K562 (cell line): Measurements from ENCODE around the gene LTK. TPM values are rescaled to one million over a fixed set of nuclear protein-coding genes. Genes with fewer than 3 reads are reported as not detected.
A peak's percentile ranks its signal among the peaks of the same experiment; 100 is the strongest.

Source experiments
- ATAC-seq: fragments of 200-7000 bp; cut with Tn5 transposase; 3 replicates; pipeline ENCODE4 v1.9.1; 2020; ENCODE audit warnings: moderate library complexity
- BruUV-seq: library from RNA; stranded (reverse); fragments of 400-500 nt; replicated peaks from 2 replicates; lab custom pipeline; 2021; lab: Mats Ljungman, UMichigan
- CTCF ChIA-PET: fragments of 300-600 bp; formaldehyde crosslinking; extraction: SDS; loops from one replicate; lab custom pipeline; 2021; ENCODE audit warnings: low intra/inter-chr PET ratio; lab: Yijun Ruan, JAX
- POLR2A ChIA-PET: fragments of 300-600, 350-650 bp; sonication (Branson Sonifier 250); formaldehyde crosslinking; extraction: SDS; loops from one replicate; lab custom pipeline; 2021; ENCODE audit warnings: antibody characterized with exemption, inconsistent platforms; lab: Yijun Ruan, JAX
- DNase-seq, 4 experiments: peaks; one replicate each; pipeline versions ENCODE4 v3.0.0 to v3.0.0-alpha.2; 2011 to 2018; ENCODE audit warnings: low spot score in 3 of 4, mixed read lengths in 3 of 4; ENCODE audit errors: extremely low read depth in 1 of 4
- FAIRE-seq: peaks from 2 replicates; lab custom pipeline; 2011; peaks lifted over from hg19 to GRCh38; lab: Jason Lieb, UNC
- H2AFZ ChIP-seq: 2 replicates; pipeline ENCODE4 v1.6.0; 2011; ENCODE audit warnings: low read depth, low read length, control low read depth, inconsistent platforms
- H3K27ac ChIP-seq: fragments of 200-600 bp; 3 replicates; pipeline ENCODE4 v1.8.0; 2011; ENCODE audit warnings: low read depth, mild to moderate bottlenecking, control low read depth, inconsistent platforms, low read length, moderate library complexity, mixed read lengths; ENCODE audit errors: extremely low read depth
- H3K27me3 ChIP-seq, 2 experiments: fragments of 300-600 bp in 1 of 2; 2 replicates in 1 of 2; 3 replicates in 1 of 2; pipeline versions ENCODE4 v1.6.0 to v1.8.0; 2011; ENCODE audit warnings: inconsistent platforms in 2 of 2, low read length in 2 of 2, mild to moderate bottlenecking in 1 of 2, mixed read lengths in 1 of 2, moderate library complexity in 1 of 2; ENCODE audit not compliant: control insufficient read depth in 2 of 2, insufficient read depth in 2 of 2
- H3K36me3 ChIP-seq: fragments of 300-600 bp; 3 replicates; pipeline ENCODE4 v1.8.0; 2011; ENCODE audit warnings: mild to moderate bottlenecking, low read length, inconsistent platforms; ENCODE audit not compliant: control insufficient read depth, insufficient read depth
- H3K4me1 ChIP-seq, 2 experiments: fragments of 200-600 bp in 1 of 2; replicated peaks in 1 of 2; 2 replicates in 1 of 2; 3 replicates in 1 of 2; pipeline versions ENCODE4 v1.5.1 to v1.8.0; 2011; ENCODE audit warnings: inconsistent platforms in 2 of 2, low read length in 2 of 2, mild to moderate bottlenecking in 1 of 2, mixed read lengths in 1 of 2, moderate library complexity in 1 of 2; ENCODE audit not compliant: control insufficient read depth in 2 of 2, insufficient read depth in 2 of 2
- H3K4me2 ChIP-seq: 2 replicates; pipeline ENCODE4 v1.6.1; 2011; ENCODE audit warnings: low read length, control low read depth, inconsistent platforms, mixed read lengths; ENCODE audit not compliant: insufficient read depth
- H3K4me3 ChIP-seq: fragments of 200-600 bp; sonication (generic), shearing (Covaris generic); 2 replicates; pipeline ENCODE4 v1.5.1; 2016; ENCODE audit warnings: control low read depth, inconsistent platforms
- H3K79me2 ChIP-seq: fragments of 200-600 bp; 3 replicates; pipeline ENCODE4 v1.8.0; 2011; ENCODE audit warnings: low read length, inconsistent platforms; ENCODE audit not compliant: control insufficient read depth, insufficient read depth
- H3K9ac ChIP-seq, 2 experiments: 2 replicates each; pipeline versions ENCODE4 v1.6.0 to v1.6.1; 2011; ENCODE audit warnings: low read depth in 2 of 2, low read length in 2 of 2, control low read depth in 1 of 2, inconsistent platforms in 1 of 2, mild to moderate bottlenecking in 1 of 2, mixed read lengths in 1 of 2; ENCODE audit not compliant: insufficient read depth in 1 of 2
- H3K9me1 ChIP-seq: one replicate; pipeline ENCODE4 v1.6.0; 2011; ENCODE audit warnings: inconsistent platforms, mild to moderate bottlenecking, low read length, moderate library complexity; ENCODE audit not compliant: control insufficient read depth, insufficient read depth
- H3K9me3 ChIP-seq: replicated peaks from 2 replicates; pipeline ENCODE4 v1.5.1; 2011; ENCODE audit warnings: low read depth, low read length, inconsistent platforms; ENCODE audit not compliant: control insufficient read depth, insufficient read depth
- H4K20me1 ChIP-seq: replicated peaks from 2 replicates; pipeline ENCODE4 v1.6.1; 2011; ENCODE audit warnings: low read length, inconsistent platforms, mixed read lengths; ENCODE audit not compliant: control insufficient read depth, insufficient read depth
- ZBTB7A ChIP-seq: IDR thresholded peaks from 2 replicates; pipeline ENCODE4 v1.6.1; 2011; ENCODE audit warnings: low read depth, mild to moderate bottlenecking, low read length, moderate library complexity, borderline replicate concordance; ENCODE audit not compliant: control insufficient read depth
- ZNF184 ChIP-seq: sonication (generic); formaldehyde crosslinking; IDR thresholded peaks from 2 replicates; pipeline ENCODE4 v1.5.0; 2020; ENCODE audit warnings: missing genetic modification reagents
- WGBS: fragments of 100-300 bp; shearing (Covaris generic); methylation state at CpG from one replicate; pipeline ENCODE4 v1.1.6; 2016; ENCODE audit warnings: low coverage, mixed read lengths; ENCODE audit not compliant: insufficient coverage; ENCODE audit errors: missing lambda C conversion rate; 5-methylcytosine and 5-hydroxymethylcytosine counted together
- in situ Hi-C: fragments of 300-500 bp; cut with MboI; formaldehyde crosslinking; loops from 4 replicates; pipeline ENCODE4 v1.15.0; 2018; ENCODE audit warnings: inconsistent platforms, mixed read lengths
- intact Hi-C: fragments of 100-400 bp; cut with micrococcal nuclease; formaldehyde crosslinking; loops from 2 replicates; pipeline ENCODE4 v1.14.2; 2022
- polyA plus RNA-seq, 8 experiments: library from polyadenylated mRNA; depleted of rRNA in 4 of 8; stranded (reverse) in 5 of 8; unstranded in 3 of 8; fragments of >200 nt; fragmentation: Nextera tagmentation in 2 of 8; fragmentation: Illumina TruSeq in 1 of 8; extraction: Ambion mirVana in 2 of 8; extraction: Trizol in 1 of 8; gene quantifications; 2 replicates each; pipeline versions ENCODE4 v1.2.1 to v1.2.3, GENCODE V29; 2011 to 2014; ENCODE audit warnings: inconsistent platforms in 1 of 8, missing spikeins in 1 of 8
- total RNA-seq, 7 experiments: library from RNA; depleted of rRNA in 6 of 7; stranded (reverse); fragments of >200 nt in 6 of 7; fragmentation: Illumina TruSeq in 2 of 7; extraction: Trizol in 2 of 7; gene quantifications; 2 replicates each; pipeline versions ENCODE4 v1.2.1 to v1.2.3, GENCODE V29; 2011 to 2021; ENCODE audit warnings: low replicate concordance in 1 of 7
- TF ChIP-seq, protein P1 (sequence below): sonication (generic); formaldehyde crosslinking; IDR thresholded peaks from 2 replicates; pipeline ENCODE4 v1.8.1; 2023; ENCODE audit warnings: mild to moderate bottlenecking, missing genetic modification reagents

Gene LTK
- total and polyA plus RNA-seq, 9 of the 15 experiments (the other 6 are each of a cell fraction or from before 2014, with no cell fraction given) = 0.25 to 4.4 (median 1.8) TPM

DNA sequence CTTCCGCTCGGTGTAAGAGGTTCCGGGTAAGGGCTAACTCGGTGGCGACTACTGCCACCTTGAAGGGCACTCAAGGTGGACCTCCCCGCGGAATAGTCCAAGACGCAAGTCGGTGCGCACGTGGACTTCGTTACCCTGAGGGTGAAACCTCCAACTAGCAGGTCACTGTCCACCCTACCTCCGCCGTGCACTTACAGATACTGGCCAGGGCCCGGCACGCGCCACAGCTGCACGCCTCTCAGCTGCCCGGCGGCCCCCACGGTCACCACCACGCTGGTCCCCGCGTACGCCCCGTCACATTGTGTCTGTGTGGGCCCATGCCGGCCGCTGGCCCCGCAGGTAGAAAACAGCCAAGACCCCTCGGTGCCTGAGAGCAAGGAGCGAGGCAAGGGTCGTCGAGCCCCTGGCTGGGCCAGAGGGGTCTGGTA, 1.1 kb downstream of the LTK start:
- peak overlapping the region; percentile 97 for H2AFZ ChIP-seq
- H3K4me2 ChIP-seq = peak overlapping the region; percentile 85
- whole genome bisulfite sequencing = 88% methylated on average over 30 of the region's 33 CpGs
- H3K36me3 ChIP-seq = peaks cover 6% of the 10 kb centered on the region; the same call in 2 of the 3 replicates
- no TSS peak for BruUV-seq
- peak overlapping the region; percentile 47 for H3K4me3 ChIP-seq
- no peaks in the 10 kb centered on the region for H3K9me3 ChIP-seq
- no peaks in the 10 kb centered on the region for H3K27me3 ChIP-seq
- H3K4me1 ChIP-seq = peaks cover 9 to 30% of the 10 kb centered on the region in 2 experiments; a peak in 4 of 5 replicates
- peaks cover 3% of the 10 kb centered on the region for H3K9me1 ChIP-seq
- no peak for ATAC-seq
- FAIRE-seq = no peak
- TF ChIP-seq ZNF184 (CRISPR knock-in tag) = no peak
- TF ChIP-seq, protein P1, sequence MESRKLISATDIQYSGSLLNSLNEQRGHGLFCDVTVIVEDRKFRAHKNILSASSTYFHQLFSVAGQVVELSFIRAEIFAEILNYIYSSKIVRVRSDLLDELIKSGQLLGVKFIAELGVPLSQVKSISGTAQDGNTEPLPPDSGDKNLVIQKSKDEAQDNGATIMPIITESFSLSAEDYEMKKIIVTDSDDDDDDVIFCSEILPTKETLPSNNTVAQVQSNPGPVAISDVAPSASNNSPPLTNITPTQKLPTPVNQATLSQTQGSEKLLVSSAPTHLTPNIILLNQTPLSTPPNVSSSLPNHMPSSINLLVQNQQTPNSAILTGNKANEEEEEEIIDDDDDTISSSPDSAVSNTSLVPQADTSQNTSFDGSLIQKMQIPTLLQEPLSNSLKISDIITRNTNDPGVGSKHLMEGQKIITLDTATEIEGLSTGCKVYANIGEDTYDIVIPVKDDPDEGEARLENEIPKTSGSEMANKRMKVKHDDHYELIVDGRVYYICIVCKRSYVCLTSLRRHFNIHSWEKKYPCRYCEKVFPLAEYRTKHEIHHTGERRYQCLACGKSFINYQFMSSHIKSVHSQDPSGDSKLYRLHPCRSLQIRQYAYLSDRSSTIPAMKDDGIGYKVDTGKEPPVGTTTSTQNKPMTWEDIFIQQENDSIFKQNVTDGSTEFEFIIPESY (CRISPR knock-in tag) = peak; percentile 85
- TF ChIP-seq ZBTB7A = 0 out of 2 replicates have a peak, but pooled peaks have one; percentile 18
- intact Hi-C loops = loop anchor here (2.0 kb wide), 1 partner anchor 18 kb away; no protein-coding TSS in a partner anchor
- H4K20me1 ChIP-seq = no peaks in the 10 kb centered on the region
- CTCF ChIA-PET = no interaction called here
- H3K9ac ChIP-seq = peak overlapping the region; percentile 67 to 89; a peak in 3 of 4 replicates
- POLR2A ChIA-PET = interaction anchor here (0.5 to 1.0 kb wide), 4 partner anchors 16 to 66 kb away, joined by 3 read pairs; partner anchors contain the start of gene ITPKA
- no peak for DNase-seq
- peak overlapping the region; percentile 66; the same call in 1 of the 3 replicates for H3K27ac ChIP-seq
- H3K79me2 ChIP-seq = no peaks in the 10 kb centered on the region; the same call in 2 of the 3 replicates
- in situ Hi-C loops = no loop called here
